Measurements from ENCODE around the gene HERC2.
"Not testable (repeated sequence)": the region's sequence is repeated elsewhere in the genome, so short reads cannot be mapped to it uniquely, and the experiment has no call there.

The HERC2 gene

DNA sequence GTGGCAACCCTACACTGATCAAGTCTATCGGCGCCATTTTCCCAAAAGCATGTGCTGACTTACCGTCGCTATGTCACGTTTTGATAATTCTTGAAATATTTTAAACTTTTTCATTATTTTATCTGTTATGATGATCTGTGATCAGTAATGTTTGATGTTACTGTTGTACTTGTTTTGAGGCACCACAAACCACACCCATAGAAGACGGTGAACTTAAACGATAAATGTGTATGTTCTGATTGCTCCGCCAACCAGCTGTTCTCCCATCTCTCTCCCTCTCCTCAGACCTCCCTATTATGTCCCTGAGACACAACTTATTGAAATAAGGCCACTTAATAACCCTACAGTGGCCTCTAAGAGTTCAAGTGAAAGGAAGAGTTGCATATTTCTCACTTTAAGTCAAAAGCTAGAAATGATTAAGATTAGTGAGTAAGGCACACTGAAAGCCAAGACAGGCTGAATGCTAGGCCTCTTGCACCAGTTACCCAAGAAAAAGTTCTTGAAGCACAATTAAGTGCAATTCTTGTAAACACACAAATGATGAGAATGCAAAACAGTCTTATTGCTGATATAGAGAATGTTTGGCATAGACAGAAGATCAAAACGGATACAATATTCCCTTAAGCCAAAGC, 184.5 kb downstream of the HERC2 start:
- not testable (repeated sequence) for H3K9me3 ChIP-seq (ENCODE audit: control insufficient read depth in 5 of 5, low read length in 5 of 5); H3K27ac ChIP-seq (ENCODE audit: low read depth, low read length); H3K27me3 ChIP-seq (ENCODE audit: control insufficient read depth in 5 of 5, insufficient read depth in 4 of 5, low read length in 5 of 5); H3K4me3 ChIP-seq (ENCODE audit: low read depth in 1 of 5, low read length in 5 of 5); H3K9ac ChIP-seq (ENCODE audit: low read length in 5 of 5); H3K4me1 ChIP-seq (ENCODE audit: control insufficient read depth in 5 of 5, insufficient read depth in 5 of 5, low read length in 5 of 5)
- H3K36me3 ChIP-seq (ENCODE audit: control insufficient read depth in 5 of 5, insufficient read depth in 5 of 5, low read length in 5 of 5): peaks cover 24 to 47% (median 42%) of the 10 kb centered on the region in 5 donors

GRCh38 chr15:28136236-28136904, 185.6 kb downstream of the HERC2 start:
- H3K9me3 ChIP-seq (ENCODE audit: control insufficient read depth in 5 of 5, low read length in 5 of 5); H3K9ac ChIP-seq (ENCODE audit: low read length in 5 of 5); H3K27ac ChIP-seq (ENCODE audit: low read depth, low read length); H3K27me3 ChIP-seq (ENCODE audit: control insufficient read depth in 5 of 5, insufficient read depth in 4 of 5, low read length in 5 of 5); H3K4me1 ChIP-seq (ENCODE audit: control insufficient read depth in 5 of 5, insufficient read depth in 5 of 5, low read length in 5 of 5); H3K4me3 ChIP-seq (ENCODE audit: low read depth in 1 of 5, low read length in 5 of 5): not testable (repeated sequence)
- peaks cover 18 to 48% (median 43%) of the 10 kb centered on the region in 5 donors for H3K36me3 ChIP-seq (ENCODE audit: control insufficient read depth in 5 of 5, insufficient read depth in 5 of 5, low read length in 5 of 5)

GRCh38 chr15:28133281-28133680, 188.7 kb downstream of the HERC2 start:
- H3K27me3 ChIP-seq (ENCODE audit: control insufficient read depth in 5 of 5, insufficient read depth in 4 of 5, low read length in 5 of 5): no peaks in the 10 kb centered on the region
- no peaks in the 10 kb centered on the region for H3K9me3 ChIP-seq (ENCODE audit: control insufficient read depth in 5 of 5, low read length in 5 of 5)
- H3K27ac ChIP-seq (ENCODE audit: low read depth, low read length): no peak overlapping the region
- no peak overlapping the region for H3K4me3 ChIP-seq (ENCODE audit: low read depth in 1 of 5, low read length in 5 of 5)
- H3K9ac ChIP-seq (ENCODE audit: low read length in 5 of 5): no peak overlapping the region
- H3K36me3 ChIP-seq (ENCODE audit: control insufficient read depth in 5 of 5, insufficient read depth in 5 of 5, low read length in 5 of 5): peaks cover 15 to 51% (median 49%) of the 10 kb centered on the region in 5 donors
- H3K4me1 ChIP-seq (ENCODE audit: control insufficient read depth in 5 of 5, insufficient read depth in 5 of 5, low read length in 5 of 5): no peaks in the 10 kb centered on the region

- Histone ChIP-seq H3K9me3 (ENCODE audit: control insufficient read depth in 5 of 5, low read length in 5 of 5) (no peaks in the 10 kb centered on the region), H3K36me3 (ENCODE audit: control insufficient read depth in 5 of 5, insufficient read depth in 5 of 5, low read length in 5 of 5) (peaks cover 11 to 55% (median 51%) of the 10 kb centered on the region in 5 donors), H3K27ac (ENCODE audit: low read depth, low read length) (no peak overlapping the region), H3K27me3 (ENCODE audit: control insufficient read depth in 5 of 5, insufficient read depth in 4 of 5, low read length in 5 of 5) (no peaks in the 10 kb centered on the region), H3K4me1 (ENCODE audit: control insufficient read depth in 5 of 5, insufficient read depth in 5 of 5, low read length in 5 of 5) (no peaks in the 10 kb centered on the region), H3K4me3 (ENCODE audit: low read depth in 1 of 5, low read length in 5 of 5) (no peak overlapping the region), H3K9ac (ENCODE audit: low read length in 5 of 5) (no peak overlapping the region)
Measured at GRCh38 chr15:28132524-28133275, 189.3 kb downstream of the HERC2 start.

- Histone ChIP-seq H3K9me3 (ENCODE audit: control insufficient read depth in 5 of 5, low read length in 5 of 5) (no peaks in the 10 kb centered on the region), H3K27ac (ENCODE audit: low read depth, low read length) (no peak overlapping the region), H3K36me3 (ENCODE audit: control insufficient read depth in 5 of 5, insufficient read depth in 5 of 5, low read length in 5 of 5) (peaks cover 11 to 61% (median 56%) of the 10 kb centered on the region in 5 donors), H3K4me3 (ENCODE audit: low read depth in 1 of 5, low read length in 5 of 5) (no peak overlapping the region), H3K9ac (ENCODE audit: low read length in 5 of 5) (no peak overlapping the region), H3K4me1 (ENCODE audit: control insufficient read depth in 5 of 5, insufficient read depth in 5 of 5, low read length in 5 of 5) (no peaks in the 10 kb centered on the region), H3K27me3 (ENCODE audit: control insufficient read depth in 5 of 5, insufficient read depth in 4 of 5, low read length in 5 of 5) (no peaks in the 10 kb centered on the region)
Measured at GRCh38 chr15:28131946-28132345, 190.0 kb downstream of the HERC2 start.

DNA sequence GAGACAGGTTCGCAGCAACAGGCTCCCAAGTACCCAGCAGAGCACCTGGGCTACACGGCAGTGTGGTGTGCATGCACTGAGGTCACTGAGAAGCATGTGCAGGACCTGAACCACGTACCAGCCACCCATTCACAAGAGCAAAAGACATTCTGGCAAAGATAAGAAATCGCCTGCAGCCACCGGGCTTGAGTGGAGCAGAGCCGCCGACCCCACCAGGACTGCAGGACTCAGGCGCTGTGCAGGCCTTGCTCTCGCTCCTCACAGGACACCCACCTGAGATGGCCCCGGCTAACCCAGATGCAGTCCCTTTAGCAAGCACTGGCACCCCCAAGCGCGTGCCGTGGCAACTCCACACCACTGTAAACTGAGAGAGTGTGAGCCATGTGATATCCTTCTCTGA, 190.6 kb downstream of the HERC2 start:
- peaks cover 11 to 61% (median 57%) of the 10 kb centered on the region in 5 donors for H3K36me3 ChIP-seq (ENCODE audit: control insufficient read depth in 5 of 5, insufficient read depth in 5 of 5, low read length in 5 of 5)

GRCh38 chr15:28130651-28131050, 191.3 kb downstream of the HERC2 start:
- Histone ChIP-seq H3K4me3 (ENCODE audit: low read depth in 1 of 5, low read length in 5 of 5) (no peak overlapping the region), H3K36me3 (ENCODE audit: control insufficient read depth in 5 of 5, insufficient read depth in 5 of 5, low read length in 5 of 5) (peaks cover 11 to 61% (median 57%) of the 10 kb centered on the region in 5 donors), H3K9ac (ENCODE audit: low read length in 5 of 5) (no peak overlapping the region), H3K9me3 (ENCODE audit: control insufficient read depth in 5 of 5, low read length in 5 of 5) (no peaks in the 10 kb centered on the region), H3K4me1 (ENCODE audit: control insufficient read depth in 5 of 5, insufficient read depth in 5 of 5, low read length in 5 of 5) (no peaks in the 10 kb centered on the region), H3K27ac (ENCODE audit: low read depth, low read length) (no peak overlapping the region), H3K27me3 (ENCODE audit: control insufficient read depth in 5 of 5, insufficient read depth in 4 of 5, low read length in 5 of 5) (no peaks in the 10 kb centered on the region)

More for the DNA sequence above, 190.6 kb downstream of the HERC2 start:
- Histone ChIP-seq H3K27me3 (ENCODE audit: control insufficient read depth in 5 of 5, insufficient read depth in 4 of 5, low read length in 5 of 5) (no peaks in the 10 kb centered on the region), H3K9ac (ENCODE audit: low read length in 5 of 5) (no peak overlapping the region), H3K27ac (ENCODE audit: low read depth, low read length) (no peak overlapping the region), H3K4me1 (ENCODE audit: control insufficient read depth in 5 of 5, insufficient read depth in 5 of 5, low read length in 5 of 5) (no peaks in the 10 kb centered on the region), H3K9me3 (ENCODE audit: control insufficient read depth in 5 of 5, low read length in 5 of 5) (no peaks in the 10 kb centered on the region), H3K4me3 (ENCODE audit: low read depth in 1 of 5, low read length in 5 of 5) (no peak overlapping the region)

DNA sequence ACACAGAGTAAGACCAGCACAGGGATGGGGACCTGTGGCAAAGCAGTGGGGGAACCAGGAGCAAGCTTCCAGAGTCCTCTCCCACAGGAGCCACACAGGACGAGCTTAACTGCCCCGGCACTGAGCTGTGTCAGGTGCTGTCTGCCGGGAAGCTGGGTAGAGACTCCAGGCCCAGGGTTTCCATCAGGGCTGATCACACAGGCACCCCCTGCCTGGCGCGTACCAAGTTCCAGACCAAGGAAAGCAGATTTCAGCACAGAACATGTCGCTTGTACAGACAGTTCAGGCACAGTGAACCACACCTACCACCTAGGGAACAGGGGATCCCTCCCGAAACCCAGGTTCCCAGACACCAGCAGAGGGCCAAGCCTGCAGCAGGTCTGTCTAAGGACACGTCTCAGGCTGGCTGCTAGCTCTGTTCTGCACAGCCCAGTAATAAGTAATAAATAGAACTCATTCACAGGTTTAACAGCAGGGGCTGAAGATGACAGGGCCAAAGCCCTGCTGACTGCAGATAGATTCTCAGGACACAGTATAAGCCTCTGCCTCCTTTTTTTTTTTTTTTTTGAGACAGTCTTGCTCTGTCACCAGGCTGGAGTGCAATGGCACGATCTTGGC, 192.6 kb downstream of the HERC2 start:
- H3K27me3 ChIP-seq (ENCODE audit: control insufficient read depth in 5 of 5, insufficient read depth in 4 of 5, low read length in 5 of 5): no peaks in the 10 kb centered on the region
- peaks cover 9 to 67% (median 64%) of the 10 kb centered on the region in 5 donors for H3K36me3 ChIP-seq (ENCODE audit: control insufficient read depth in 5 of 5, insufficient read depth in 5 of 5, low read length in 5 of 5)
- no peak overlapping the region for H3K4me3 ChIP-seq (ENCODE audit: low read depth in 1 of 5, low read length in 5 of 5)
- H3K4me1 ChIP-seq (ENCODE audit: control insufficient read depth in 5 of 5, insufficient read depth in 5 of 5, low read length in 5 of 5): no peaks in the 10 kb centered on the region
- no peaks in the 10 kb centered on the region for H3K9me3 ChIP-seq (ENCODE audit: control insufficient read depth in 5 of 5, low read length in 5 of 5)
- H3K9ac ChIP-seq (ENCODE audit: low read length in 5 of 5): no peak overlapping the region
- H3K27ac ChIP-seq (ENCODE audit: low read depth, low read length): no peak overlapping the region

GRCh38 chr15:28128031-28128430, 193.9 kb downstream of the HERC2 start:
- H3K36me3 ChIP-seq (ENCODE audit: control insufficient read depth in 5 of 5, insufficient read depth in 5 of 5, low read length in 5 of 5): peaks cover 2 to 76% (median 71%) of the 10 kb centered on the region in 5 donors

DNA sequence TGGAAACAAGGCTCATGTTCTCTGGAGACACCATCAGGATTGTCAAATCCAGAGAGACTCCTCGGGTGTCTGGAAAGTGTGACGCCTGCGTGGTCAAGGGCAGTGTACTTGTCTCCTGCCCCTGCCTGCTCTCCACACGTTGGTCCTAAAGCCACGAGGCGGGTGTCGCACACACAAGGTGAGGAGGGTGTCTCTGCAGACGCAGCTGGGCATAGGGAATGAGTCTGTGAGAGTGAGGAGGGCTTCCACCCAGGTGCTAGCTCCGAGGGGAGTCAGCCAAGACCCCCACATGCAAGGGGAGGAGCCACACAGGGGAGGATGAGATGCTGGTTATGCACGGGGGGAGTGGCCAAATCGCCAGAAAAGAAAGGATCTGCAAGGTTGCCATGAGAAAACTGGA, 194.9 kb downstream of the HERC2 start:
- Histone ChIP-seq H3K36me3 (ENCODE audit: control insufficient read depth in 5 of 5, insufficient read depth in 5 of 5, low read length in 5 of 5) (peaks cover 2 to 77% (median 74%) of the 10 kb centered on the region in 5 donors), H3K4me3 (ENCODE audit: low read depth in 1 of 5, low read length in 5 of 5) (no peak overlapping the region), H3K9ac (ENCODE audit: low read length in 5 of 5) (no peak overlapping the region), H3K4me1 (ENCODE audit: control insufficient read depth in 5 of 5, insufficient read depth in 5 of 5, low read length in 5 of 5) (no peaks in the 10 kb centered on the region), H3K27ac (ENCODE audit: low read depth, low read length) (no peak overlapping the region), H3K27me3 (ENCODE audit: control insufficient read depth in 5 of 5, insufficient read depth in 4 of 5, low read length in 5 of 5) (no peaks in the 10 kb centered on the region), H3K9me3 (ENCODE audit: control insufficient read depth in 5 of 5, low read length in 5 of 5) (no peaks in the 10 kb centered on the region)

More at GRCh38 chr15:28128031-28128430, 193.9 kb downstream of the HERC2 start:
- no peak overlapping the region for H3K27ac ChIP-seq (ENCODE audit: low read depth, low read length)
- H3K9me3 ChIP-seq (ENCODE audit: control insufficient read depth in 5 of 5, low read length in 5 of 5): no peaks in the 10 kb centered on the region
- H3K4me1 ChIP-seq (ENCODE audit: control insufficient read depth in 5 of 5, insufficient read depth in 5 of 5, low read length in 5 of 5): no peaks in the 10 kb centered on the region
- H3K9ac ChIP-seq (ENCODE audit: low read length in 5 of 5): no peak overlapping the region
- H3K27me3 ChIP-seq (ENCODE audit: control insufficient read depth in 5 of 5, insufficient read depth in 4 of 5, low read length in 5 of 5): no peaks in the 10 kb centered on the region
- H3K4me3 ChIP-seq (ENCODE audit: low read depth in 1 of 5, low read length in 5 of 5): no peak overlapping the region

All from subcutaneous abdominal adipose tissue (tissue), 5 donors.